Mesenchymal stem cell (in vitro differentiated cells and primary cell): ENCODE results near the gene MYO3A.

ENCODE experiments used
- DNase-seq: peaks from one replicate; pipeline ENCODE4 v3.0.0-alpha.2; 2013
- H2AFZ ChIP-seq: one replicate; pipeline ENCODE4 v1.6.1; 2013; ENCODE audit warnings: low read depth, mild to moderate bottlenecking, control low read depth, inconsistent platforms, low read length, moderate library complexity
- H2AK5ac ChIP-seq: 2 replicates; pipeline ENCODE4 v1.6.1; 2013; ENCODE audit warnings: low read length, moderate library complexity, mild to moderate bottlenecking, inconsistent platforms; ENCODE audit not compliant: severe bottlenecking
- H2BK120ac ChIP-seq: one replicate; pipeline ENCODE4 v1.6.1; 2013; ENCODE audit warnings: low read depth, mild to moderate bottlenecking, inconsistent platforms, low read length, moderate library complexity
- H2BK12ac ChIP-seq, 2 experiments: one replicate each; pipeline ENCODE4 v1.6.1; 2013; ENCODE audit warnings: inconsistent platforms in 2 of 2, low read length in 2 of 2, mild to moderate bottlenecking in 2 of 2, moderate library complexity in 2 of 2, control low read depth in 1 of 2
- H2BK15ac ChIP-seq: one replicate; pipeline ENCODE4 v1.6.1; 2013; ENCODE audit warnings: mild to moderate bottlenecking, low read depth, inconsistent platforms; ENCODE audit not compliant: poor library complexity, severe bottlenecking
- H2BK5ac ChIP-seq: 2 replicates; pipeline ENCODE4 v1.6.1; 2013; ENCODE audit warnings: low read depth, mild to moderate bottlenecking, low read length, control low read depth, inconsistent platforms; ENCODE audit not compliant: poor library complexity, severe bottlenecking
- H3K14ac ChIP-seq, 2 experiments: one replicate each; pipeline ENCODE4 v1.6.1; 2013; ENCODE audit warnings: inconsistent platforms in 2 of 2, low read length in 2 of 2, control low read depth in 1 of 2, mild to moderate bottlenecking in 1 of 2, moderate library complexity in 1 of 2
- H3K18ac ChIP-seq, 2 experiments: one replicate each; pipeline ENCODE4 v1.6.1; 2013; ENCODE audit warnings: inconsistent platforms in 2 of 2, low read length in 2 of 2, control low read depth in 1 of 2, low read depth in 1 of 2, mild to moderate bottlenecking in 1 of 2
- H3K23ac ChIP-seq, 2 experiments: one replicate each; pipeline ENCODE4 v1.6.1; 2013; ENCODE audit warnings: inconsistent platforms in 2 of 2, low read length in 2 of 2, mild to moderate bottlenecking in 2 of 2, moderate library complexity in 2 of 2, control low read depth in 1 of 2
- H3K27ac ChIP-seq: 2 replicates; pipeline ENCODE4 v1.5.1; 2013; ENCODE audit warnings: mild to moderate bottlenecking, moderate library complexity, low read length, control low read depth, inconsistent platforms; ENCODE audit not compliant: poor library complexity, severe bottlenecking
- H3K27me3 ChIP-seq, 2 experiments: 2 replicates each; pipeline versions ENCODE4 v1.6.1 to v1.7.0; 2013; ENCODE audit warnings: low read length in 2 of 2, mild to moderate bottlenecking in 2 of 2, moderate library complexity in 2 of 2, control low read depth in 1 of 2, inconsistent platforms in 1 of 2; ENCODE audit not compliant: control insufficient read depth in 1 of 2, insufficient read depth in 1 of 2
- H3K36me3 ChIP-seq, 2 experiments: 2 replicates each; pipeline versions ENCODE4 v1.6.1 to v1.7.0; 2013; ENCODE audit warnings: low read length in 2 of 2, control low read depth in 1 of 2, inconsistent platforms in 1 of 2, low read depth in 1 of 2, mild to moderate bottlenecking in 1 of 2; ENCODE audit not compliant: insufficient read depth in 2 of 2, control insufficient read depth in 1 of 2
- H3K4ac ChIP-seq, 2 experiments: one replicate each; pipeline ENCODE4 v1.6.1; 2013; ENCODE audit warnings: inconsistent platforms in 2 of 2, low read length in 2 of 2, mild to moderate bottlenecking in 2 of 2, moderate library complexity in 2 of 2, control low read depth in 1 of 2, low read depth in 1 of 2
- H3K4me1 ChIP-seq: 2 replicates; pipeline ENCODE4 v1.6.1; 2013; ENCODE audit warnings: low read depth, low read length, control low read depth; ENCODE audit not compliant: control insufficient read depth, insufficient read depth
- H3K4me2 ChIP-seq: 2 replicates; pipeline ENCODE4 v1.6.1; 2013; ENCODE audit warnings: low read length, mild to moderate bottlenecking, inconsistent platforms; ENCODE audit not compliant: poor library complexity, severe bottlenecking
- H3K4me3 ChIP-seq, 2 experiments: 2 replicates each; pipeline versions ENCODE4 v1.5.1 to v1.7.0; 2013; ENCODE audit warnings: low read length in 2 of 2, mild to moderate bottlenecking in 2 of 2, control low read depth in 1 of 2, low read depth in 1 of 2; ENCODE audit not compliant: insufficient read depth in 1 of 2
- H3K79me1 ChIP-seq: replicated peaks from 2 replicates; pipeline ENCODE4 v1.6.1; 2013; ENCODE audit warnings: mild to moderate bottlenecking, control low read depth, low read length, inconsistent platforms; ENCODE audit not compliant: poor library complexity, severe bottlenecking
- H3K9ac ChIP-seq: 2 replicates; pipeline ENCODE4 v1.7.0; 2013; ENCODE audit warnings: mild to moderate bottlenecking, low read length, moderate library complexity
- H3K9me3 ChIP-seq: 2 replicates; pipeline ENCODE4 v1.7.0; 2013; ENCODE audit warnings: mild to moderate bottlenecking, low read length; ENCODE audit not compliant: control insufficient read depth
- H4K8ac ChIP-seq: one replicate; pipeline ENCODE4 v1.6.1; 2013; ENCODE audit warnings: inconsistent platforms, mild to moderate bottlenecking, low read length, moderate library complexity
- H4K91ac ChIP-seq: one replicate; pipeline ENCODE4 v1.6.1; 2013; ENCODE audit warnings: mild to moderate bottlenecking, low read length, inconsistent platforms
- WGBS: methylation state at CpG from one replicate; pipeline ENCODE4 v1.1.7; 2013; ENCODE audit warnings: mixed read lengths; 5-methylcytosine and 5-hydroxymethylcytosine counted together

MYO3A gene

DNA sequence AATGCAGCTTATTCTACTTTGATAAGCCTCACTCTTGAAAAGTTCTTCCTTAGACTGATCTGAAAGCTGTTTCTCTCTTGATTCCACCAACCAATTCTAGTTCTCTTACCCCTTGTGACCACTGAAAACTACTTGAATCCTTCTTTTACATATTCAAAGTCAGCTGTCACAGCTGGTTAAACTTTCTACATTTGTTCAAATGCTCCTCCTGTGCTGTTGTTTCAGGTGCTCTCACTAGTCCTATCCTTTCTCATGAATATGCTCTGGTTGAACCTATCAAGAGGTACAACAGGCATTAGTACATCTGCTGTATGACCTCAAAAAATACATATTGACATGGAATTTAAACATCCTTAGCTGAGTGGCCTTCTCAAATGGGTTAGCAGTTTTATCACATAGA, 91.5 kb downstream of the MYO3A start:
- Histone ChIP-seq H2BK5ac (no peak overlapping the region), H2BK15ac (no peak overlapping the region), H3K9ac (no peak overlapping the region), H3K27ac (no peak overlapping the region), H3K36me3 (no peaks in the 10 kb centered on the region), H2BK12ac (no peak overlapping the region), H3K9me3 (no peaks in the 10 kb centered on the region), H4K8ac (no peak overlapping the region), H3K14ac (no peak overlapping the region), H2BK120ac (no peak overlapping the region), H3K27me3 (no peaks in the 10 kb centered on the region), H2AFZ (no peak overlapping the region), H3K18ac (no peak overlapping the region), H3K4me1 (no peaks in the 10 kb centered on the region), H3K79me1 (no peaks in the 10 kb centered on the region), H4K91ac (no peak overlapping the region), H3K4me3 (no peak overlapping the region), H2AK5ac (no peak overlapping the region), H3K23ac (no peak overlapping the region), H3K4me2 (no peak overlapping the region), H3K4ac (no peak overlapping the region)
- DNase-seq, result no peak

DNA sequence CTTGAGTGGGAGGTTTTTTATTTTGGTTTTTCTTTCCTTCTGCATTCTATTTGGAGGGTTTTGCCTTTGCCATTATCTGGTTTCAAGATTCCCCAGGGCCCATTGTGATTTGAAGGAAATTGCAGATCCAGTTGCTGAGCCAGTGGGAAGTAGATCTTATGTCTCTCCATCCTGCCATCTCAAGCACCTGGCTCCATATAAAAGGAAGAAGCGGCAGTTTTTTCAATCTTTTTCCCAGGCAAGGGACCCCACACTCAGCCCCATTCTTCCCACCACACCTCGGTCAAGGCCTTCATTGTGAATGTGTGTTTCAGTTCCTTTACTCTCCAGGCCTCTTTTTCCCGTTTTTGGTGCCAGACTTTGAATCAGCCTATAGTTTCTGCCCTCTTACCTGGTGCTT, 95.8 kb downstream of the MYO3A start:
- H2AK5ac ChIP-seq, result no peak overlapping the region
- H3K9me3 ChIP-seq, result no peaks in the 10 kb centered on the region
- H3K18ac ChIP-seq, result no peak overlapping the region
- H3K27ac ChIP-seq, result no peak overlapping the region
- no peak overlapping the region for H4K8ac ChIP-seq
- no peaks in the 10 kb centered on the region for H3K79me1 ChIP-seq
- H2BK5ac ChIP-seq, result no peak overlapping the region
- no peak overlapping the region for H3K4me2 ChIP-seq
- DNase-seq, result no peak
- no peak overlapping the region for H3K4me3 ChIP-seq
- H3K4ac ChIP-seq, result no peak overlapping the region
- no peak overlapping the region for H3K23ac ChIP-seq
- H2AFZ ChIP-seq, result no peak overlapping the region
- no peak overlapping the region for H3K14ac ChIP-seq
- no peak overlapping the region for H2BK12ac ChIP-seq
- H3K27me3 ChIP-seq, result no peaks in the 10 kb centered on the region
- H2BK120ac ChIP-seq, result no peak overlapping the region
- H3K9ac ChIP-seq, result no peak overlapping the region
- no peak overlapping the region for H2BK15ac ChIP-seq
- 59% methylated on average over 3 of the region's 3 CpGs for WGBS
- no peak overlapping the region for H4K91ac ChIP-seq
- H3K36me3 ChIP-seq, result no peaks in the 10 kb centered on the region
- H3K4me1 ChIP-seq, result no peaks in the 10 kb centered on the region

DNA sequence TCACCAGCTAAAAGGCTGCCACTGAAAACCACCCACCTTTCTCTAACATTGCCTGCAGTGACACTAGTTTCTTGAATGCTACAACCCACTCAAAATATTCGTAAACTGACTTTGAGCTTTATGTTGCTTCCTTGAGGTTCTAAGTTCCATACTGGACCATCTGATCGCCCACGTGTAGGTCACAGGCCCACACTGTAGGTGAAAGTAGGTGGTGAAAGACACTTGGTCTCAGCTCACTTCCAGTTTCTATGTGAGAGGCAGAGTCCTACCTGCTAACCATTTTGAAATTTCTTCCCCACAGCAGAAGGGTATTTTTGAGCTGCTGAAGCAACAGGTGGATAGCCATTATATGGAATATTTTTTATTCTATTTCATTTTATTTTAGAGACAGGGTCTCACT, 97.3 kb downstream of the MYO3A start:
- H2AK5ac ChIP-seq, result no peak overlapping the region

DNA sequence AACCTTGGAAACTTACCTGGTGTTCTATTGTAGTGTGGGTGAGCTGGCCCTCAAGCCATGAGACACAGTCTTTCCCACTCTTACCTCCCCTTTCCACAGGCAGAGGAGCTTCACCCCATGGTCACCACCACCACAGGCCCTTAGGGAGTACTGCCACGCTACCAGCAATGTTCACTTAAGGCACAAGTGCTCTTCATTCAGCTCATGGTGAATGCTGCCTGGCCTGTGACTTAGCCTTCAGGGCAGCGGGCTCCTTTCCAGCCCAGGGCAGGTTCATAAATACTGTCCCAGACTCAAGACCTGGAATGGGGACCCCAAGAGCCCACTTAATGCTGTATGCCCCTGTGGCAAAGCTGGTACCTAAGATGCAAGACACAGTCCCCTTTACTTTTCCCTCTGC, 109.4 kb downstream of the MYO3A start:
- Histone ChIP-seq H3K9me3 (peaks cover 6% of the 10 kb centered on the region), H3K18ac (no peak overlapping the region), H3K27ac (no peak overlapping the region), H3K4me3 (no peak overlapping the region), H3K36me3 (no peaks in the 10 kb centered on the region), H3K23ac (no peak overlapping the region), H2BK120ac (no peak overlapping the region), H3K79me1 (no peaks in the 10 kb centered on the region), H3K4ac (no peak overlapping the region), H4K91ac (no peak overlapping the region), H2BK15ac (no peak overlapping the region), H3K27me3 (no peaks in the 10 kb centered on the region), H2AK5ac (no peak overlapping the region), H3K9ac (no peak overlapping the region), H4K8ac (no peak overlapping the region), H2AFZ (no peak overlapping the region), H3K14ac (no peak overlapping the region), H2BK12ac (no peak overlapping the region), H2BK5ac (no peak overlapping the region), H3K4me2 (no peak overlapping the region), H3K4me1 (no peaks in the 10 kb centered on the region)
- DNase-seq, result no peak
- 63% methylated on average over 2 of the region's 2 CpGs for WGBS

More for the DNA sequence above, 97.3 kb downstream of the MYO3A start:
- Histone ChIP-seq H3K36me3 (no peaks in the 10 kb centered on the region), H2BK5ac (no peak overlapping the region), H3K4me2 (no peak overlapping the region), H3K23ac (no peak overlapping the region), H3K4me1 (no peaks in the 10 kb centered on the region), H2BK15ac (no peak overlapping the region), H3K27me3 (no peaks in the 10 kb centered on the region), H2BK120ac (no peak overlapping the region), H3K18ac (no peak overlapping the region), H2AFZ (no peak overlapping the region), H4K8ac (no peak overlapping the region), H3K9ac (no peak overlapping the region), H2BK12ac (no peak overlapping the region), H3K79me1 (no peaks in the 10 kb centered on the region), H4K91ac (no peak overlapping the region), H3K14ac (no peak overlapping the region), H3K4ac (no peak overlapping the region), H3K4me3 (no peak overlapping the region), H3K27ac (no peak overlapping the region), H3K9me3 (no peaks in the 10 kb centered on the region)
- no peak for DNase-seq
- 66% methylated on average over 3 of the region's 3 CpGs for WGBS
